HG03439 (cell line): ENCODE results near the gene KCNJ14.

Experiments
- ATAC-seq: cut with Tn5 transposase; IDR thresholded peaks from one replicate; pipeline ENCODE4 v1.9.1; 2021; ENCODE audit warnings: mild to moderate bottlenecking, moderate library complexity; ENCODE audit not compliant: unreplicated experiment

KCNJ14 gene

GRCh38 chr19:48444936-48445200, 10.5 kb upstream of the KCNJ14 start:
- ATAC-seq: no peak

DNA sequence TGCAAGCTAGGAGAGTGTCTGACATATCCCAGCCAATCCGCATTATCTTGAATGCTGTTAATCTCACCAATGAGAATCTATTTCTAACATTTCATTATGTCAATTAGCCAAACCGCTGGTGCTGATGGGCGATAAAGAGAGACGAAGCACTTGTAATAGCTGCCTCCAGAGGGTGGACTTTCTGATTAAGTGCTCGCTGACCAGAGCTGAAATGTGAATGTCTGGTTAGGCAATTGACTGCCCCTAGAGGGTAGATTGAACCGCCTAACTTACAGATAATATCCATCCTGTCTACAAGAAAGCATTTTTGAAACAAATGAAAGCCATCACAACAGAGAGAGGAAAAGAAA, 10.1 kb upstream of the KCNJ14 start:
- peak; percentile 10 for ATAC-seq

DNA sequence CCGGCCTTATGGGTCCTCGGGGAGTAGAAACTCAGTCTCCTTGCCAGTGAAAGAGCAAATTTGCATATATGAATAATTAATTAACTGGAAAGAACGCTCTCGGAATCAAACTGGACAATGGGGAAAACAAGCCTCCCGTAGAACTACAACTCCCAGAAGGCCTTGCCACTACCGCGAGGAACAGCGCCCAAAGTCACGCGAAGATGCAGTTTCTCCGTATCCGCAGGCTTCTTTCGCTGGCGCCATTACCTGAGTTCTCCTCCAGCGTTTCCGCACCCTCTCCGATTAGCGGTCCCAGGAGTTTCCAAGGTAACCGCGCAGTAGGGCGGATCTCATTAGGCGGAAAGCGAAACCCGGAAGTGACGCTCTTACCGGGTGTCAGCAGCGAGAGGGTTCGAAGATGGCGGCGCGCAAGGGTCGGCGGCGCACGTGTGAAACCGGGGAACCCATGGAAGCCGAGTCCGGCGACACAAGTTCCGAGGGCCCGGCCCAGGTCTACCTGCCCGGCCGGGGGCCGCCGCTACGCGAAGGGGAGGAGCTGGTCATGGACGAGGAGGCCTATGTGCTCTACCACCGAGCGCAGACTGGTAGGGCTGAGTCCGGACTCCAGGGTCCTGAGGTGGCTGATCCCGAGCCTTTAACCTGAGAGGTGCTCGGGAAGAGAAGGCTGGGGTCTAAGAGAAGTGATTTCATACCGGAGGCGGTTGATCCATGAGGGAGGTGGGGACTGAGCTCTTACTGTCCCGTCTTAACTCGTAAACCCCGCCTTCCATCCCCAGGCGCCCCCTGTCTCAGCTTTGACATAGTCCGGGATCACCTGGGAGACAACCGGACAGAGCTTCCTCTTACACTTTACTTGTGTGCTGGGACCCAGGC, 9.5 kb upstream of the KCNJ14 start, which contains the start of gene GRWD1:
TSS of gene GRWD1 (plus strand) at position 378 of the 876 bp plus-strand sequence. CDS start at position 401, 23 bp downstream.
- ATAC-seq: peak; percentile 71

DNA sequence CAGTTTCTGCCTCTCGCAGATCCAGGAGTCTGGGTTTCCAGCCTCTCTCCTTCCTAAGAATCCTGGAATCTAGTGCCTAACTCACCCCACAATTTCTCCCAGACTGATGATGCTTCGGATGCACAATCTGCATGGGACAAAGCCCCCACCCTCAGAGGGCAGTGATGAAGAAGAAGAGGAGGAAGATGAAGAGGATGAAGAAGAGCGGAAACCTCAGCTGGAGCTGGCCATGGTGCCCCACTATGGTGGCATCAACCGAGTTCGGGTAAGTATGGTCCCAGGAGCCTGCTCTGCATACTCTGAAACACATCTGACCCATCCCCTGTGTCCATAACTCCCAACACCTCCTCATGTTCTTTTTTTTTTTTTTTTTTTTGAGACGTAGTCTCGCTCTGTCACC, 8.8 kb upstream of the KCNJ14 start:
- no peak for ATAC-seq

DNA sequence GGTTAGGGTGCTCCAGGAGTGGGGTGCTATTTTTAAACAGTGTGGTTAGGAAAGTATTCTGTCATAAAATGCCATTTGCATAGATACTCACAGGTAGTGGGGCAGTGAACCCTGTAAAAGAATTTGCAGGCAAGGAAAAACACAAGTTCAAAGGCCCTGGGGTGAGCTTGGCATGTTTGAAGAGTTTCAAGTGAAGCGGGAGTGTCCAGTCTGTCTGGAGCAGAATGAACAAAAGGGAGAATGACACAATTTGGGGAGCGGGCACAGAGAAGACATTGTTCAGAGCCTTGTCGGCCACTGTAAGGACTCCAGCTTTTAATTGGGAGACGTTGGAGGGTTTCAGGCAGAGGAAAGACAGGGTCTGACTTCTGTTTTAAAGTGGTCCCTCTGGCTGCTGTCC, 6.8 kb upstream of the KCNJ14 start:
- no peak for ATAC-seq

DNA sequence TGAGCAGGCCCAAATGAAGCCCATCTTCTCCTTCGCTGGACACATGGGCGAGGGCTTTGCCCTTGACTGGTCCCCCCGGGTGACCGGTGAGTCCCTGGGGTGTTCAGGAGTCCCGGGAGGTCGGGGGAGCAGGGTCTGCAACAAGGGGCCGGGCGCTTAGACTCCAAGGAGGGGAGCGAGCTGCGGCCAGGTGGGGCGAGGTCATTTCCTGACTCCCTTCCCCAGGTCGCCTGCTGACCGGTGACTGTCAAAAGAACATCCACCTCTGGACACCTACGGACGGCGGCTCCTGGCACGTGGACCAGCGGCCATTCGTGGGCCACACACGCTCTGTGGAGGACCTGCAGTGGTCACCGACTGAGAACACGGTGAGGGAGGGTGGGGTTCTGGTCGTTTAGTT, 4.9 kb upstream of the KCNJ14 start:
- no peak for ATAC-seq

DNA sequence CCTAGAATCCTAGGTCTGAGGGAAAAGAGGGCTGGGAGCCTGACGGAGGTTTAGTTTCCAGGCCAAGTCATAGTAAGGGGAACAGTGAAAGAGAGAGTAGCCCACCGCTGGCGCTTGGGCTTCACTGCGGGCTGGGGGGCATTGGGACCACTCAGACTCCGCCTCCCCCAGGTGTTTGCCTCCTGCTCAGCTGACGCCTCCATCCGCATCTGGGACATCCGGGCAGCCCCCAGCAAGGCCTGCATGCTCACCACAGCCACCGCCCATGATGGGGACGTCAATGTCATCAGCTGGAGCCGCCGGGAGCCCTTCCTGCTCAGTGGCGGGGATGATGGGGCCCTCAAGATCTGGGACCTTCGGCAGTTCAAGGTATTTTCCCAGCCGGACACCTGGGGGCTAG, 4.5 kb upstream of the KCNJ14 start:
- no peak for ATAC-seq

GRCh38 chr19:48451624-48452023, 3.8 kb upstream of the KCNJ14 start:
- ATAC-seq: no peak

DNA sequence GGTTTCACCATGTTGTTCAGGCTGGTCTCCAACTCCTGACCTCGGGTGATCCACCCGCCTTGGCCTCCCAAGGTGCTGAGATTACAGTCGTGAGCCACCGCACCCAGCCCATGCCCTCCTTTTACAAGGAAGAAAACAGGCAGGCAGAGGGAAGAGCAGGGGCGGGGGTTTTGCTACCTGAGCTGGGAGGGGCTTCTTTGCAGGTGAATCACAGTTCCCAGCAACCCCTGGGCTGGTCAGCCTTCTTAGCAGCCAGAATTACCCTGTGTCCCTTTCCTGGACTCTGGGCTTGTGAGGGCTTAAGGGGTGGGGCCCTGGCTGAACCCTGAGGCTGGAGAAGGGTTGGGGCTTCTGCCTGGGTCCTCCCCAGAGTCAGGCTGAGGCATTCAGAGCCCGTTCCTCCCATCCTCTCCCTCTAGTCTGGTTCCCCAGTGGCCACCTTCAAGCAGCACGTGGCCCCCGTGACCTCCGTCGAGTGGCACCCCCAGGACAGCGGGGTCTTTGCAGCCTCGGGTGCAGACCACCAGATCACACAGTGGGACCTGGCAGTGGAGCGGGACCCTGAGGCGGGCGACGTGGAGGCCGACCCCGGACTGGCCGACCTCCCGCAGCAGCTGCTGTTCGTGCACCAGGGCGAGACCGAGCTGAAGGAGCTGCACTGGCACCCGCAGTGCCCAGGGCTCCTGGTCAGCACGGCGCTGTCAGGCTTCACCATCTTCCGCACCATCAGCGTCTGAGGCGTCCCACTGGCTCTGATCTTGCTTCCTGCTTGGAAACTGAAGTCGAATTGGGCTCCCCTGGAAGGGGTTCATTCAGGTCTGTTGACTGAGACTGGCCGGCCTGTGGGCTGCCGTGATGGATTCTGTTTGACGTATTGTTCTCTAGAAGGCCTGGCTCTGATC, 2.8 kb upstream of the KCNJ14 start:
- ATAC-seq: no peak

GRCh38 chr19:48454150-48454730, 1.1 kb upstream of the KCNJ14 start:
- no peak for ATAC-seq

GRCh38 chr19:48455908-48456562, 661 bp downstream of the KCNJ14 start:
- ATAC-seq: no peak

GRCh38 chr19:48456864-48457263, 1.5 kb downstream of the KCNJ14 start:
- no peak for ATAC-seq

GRCh38 chr19:48458016-48458415, 2.6 kb downstream of the KCNJ14 start:
- ATAC-seq: no peak

GRCh38 chr19:48461651-48461981, 6.2 kb downstream of the KCNJ14 start:
- ATAC-seq: no peak

DNA sequence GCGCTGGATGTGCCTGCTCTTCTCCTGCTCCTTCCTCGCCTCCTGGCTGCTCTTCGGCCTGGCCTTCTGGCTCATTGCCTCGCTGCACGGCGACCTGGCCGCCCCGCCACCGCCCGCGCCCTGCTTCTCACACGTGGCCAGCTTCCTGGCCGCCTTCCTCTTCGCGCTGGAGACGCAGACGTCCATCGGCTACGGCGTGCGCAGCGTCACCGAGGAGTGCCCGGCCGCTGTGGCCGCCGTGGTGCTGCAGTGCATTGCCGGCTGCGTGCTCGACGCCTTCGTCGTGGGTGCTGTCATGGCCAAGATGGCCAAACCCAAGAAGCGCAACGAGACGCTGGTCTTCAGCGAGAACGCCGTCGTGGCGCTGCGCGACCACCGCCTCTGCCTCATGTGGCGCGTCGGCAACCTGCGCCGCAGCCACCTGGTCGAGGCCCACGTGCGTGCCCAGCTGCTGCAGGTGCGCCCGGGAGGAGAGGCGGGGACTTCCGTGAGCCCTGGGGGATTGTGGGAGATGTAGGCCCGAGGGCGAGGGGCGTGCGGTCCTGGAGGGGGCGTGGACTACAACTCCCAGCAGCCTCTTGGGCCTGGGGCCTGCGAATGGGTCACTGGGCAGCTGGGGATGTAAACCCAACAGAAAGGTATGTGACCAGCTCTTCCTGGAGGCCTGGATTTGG, 6.7 kb downstream of the KCNJ14 start:
- ATAC-seq: no peak

DNA sequence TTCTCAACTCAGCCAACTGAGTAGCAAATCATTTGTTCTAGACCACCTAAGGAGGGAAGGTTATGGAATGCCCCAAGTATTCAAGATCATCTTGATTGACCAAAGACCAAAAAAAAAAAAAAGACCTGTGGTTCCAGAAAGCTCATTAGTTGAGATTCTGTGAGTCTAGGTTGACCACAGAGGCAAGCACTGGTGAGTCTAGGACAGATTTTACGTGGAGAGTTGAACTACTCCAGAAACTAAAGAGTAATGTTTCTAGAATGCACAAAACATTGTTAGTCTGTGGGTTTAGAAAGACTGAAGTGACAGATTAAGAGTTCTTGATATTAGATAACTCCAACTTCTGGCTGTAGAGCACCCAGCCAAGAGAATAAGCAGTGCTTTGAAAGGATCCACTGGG, 9.8 kb downstream of the KCNJ14 start:
- ATAC-seq: no peak

DNA sequence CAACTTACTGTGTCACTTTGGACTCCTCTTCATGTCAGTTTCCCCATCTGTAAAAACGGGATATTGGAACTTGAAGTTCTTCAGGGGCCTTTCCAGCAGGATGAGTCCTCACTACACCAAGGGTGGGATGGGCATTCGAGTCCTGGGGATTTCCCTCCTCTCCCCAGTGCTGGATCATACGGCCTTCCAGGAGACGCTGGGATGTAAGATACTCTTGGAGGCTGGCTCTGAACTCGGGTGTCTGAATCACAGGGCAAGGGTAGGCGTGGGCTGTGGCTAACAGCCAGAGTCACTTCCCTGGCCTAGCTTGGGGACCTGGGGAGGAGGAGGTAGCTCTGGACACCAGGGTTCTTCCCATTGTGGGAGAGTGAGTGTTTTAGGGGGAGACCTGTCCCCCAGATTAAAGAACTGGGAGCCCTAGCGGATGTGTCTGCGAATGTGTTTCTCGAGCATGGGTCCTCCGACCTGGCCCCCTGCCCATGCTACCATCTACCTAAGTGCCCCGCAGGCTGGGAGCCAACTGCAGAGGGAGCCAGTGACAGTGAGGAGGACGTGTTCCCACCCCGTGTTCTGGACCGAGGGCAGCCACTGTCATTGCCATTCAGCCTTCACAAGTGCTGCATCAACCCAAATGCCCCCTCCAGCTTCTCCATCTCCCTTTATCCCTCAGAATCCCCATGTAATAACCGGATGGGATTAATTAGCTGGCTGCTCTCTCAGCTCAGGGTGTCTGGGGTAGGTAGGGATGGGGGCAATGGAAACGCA, 11.4 kb downstream of the KCNJ14 start:
- no peak for ATAC-seq

DNA sequence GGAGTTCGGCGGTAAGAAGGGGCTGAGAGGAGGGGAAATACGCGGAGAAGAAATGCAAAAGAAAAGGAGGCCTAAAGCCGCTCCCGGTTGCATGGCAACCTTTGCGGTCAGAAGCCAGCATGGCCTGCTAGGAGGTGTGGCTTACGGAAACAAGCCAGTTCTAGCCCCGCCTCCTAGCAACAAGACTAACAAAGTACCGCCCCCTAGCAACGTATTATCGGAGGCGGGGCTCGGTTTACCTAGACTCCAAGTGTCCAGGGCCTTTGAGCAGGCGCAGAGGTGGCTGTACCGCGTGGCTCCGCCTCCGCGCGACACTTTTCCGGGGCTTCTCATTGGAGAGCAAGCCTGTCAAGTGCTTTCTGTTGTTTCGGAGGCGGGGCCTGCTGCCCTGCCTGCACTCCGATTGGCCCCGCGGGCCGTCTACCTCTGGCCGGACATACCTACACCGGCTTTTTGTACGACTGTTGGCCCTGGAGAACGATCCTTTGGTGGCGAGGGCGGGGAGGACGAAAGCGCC, 13.5 kb downstream of the KCNJ14 start:
- peak; percentile 92 for ATAC-seq

DNA sequence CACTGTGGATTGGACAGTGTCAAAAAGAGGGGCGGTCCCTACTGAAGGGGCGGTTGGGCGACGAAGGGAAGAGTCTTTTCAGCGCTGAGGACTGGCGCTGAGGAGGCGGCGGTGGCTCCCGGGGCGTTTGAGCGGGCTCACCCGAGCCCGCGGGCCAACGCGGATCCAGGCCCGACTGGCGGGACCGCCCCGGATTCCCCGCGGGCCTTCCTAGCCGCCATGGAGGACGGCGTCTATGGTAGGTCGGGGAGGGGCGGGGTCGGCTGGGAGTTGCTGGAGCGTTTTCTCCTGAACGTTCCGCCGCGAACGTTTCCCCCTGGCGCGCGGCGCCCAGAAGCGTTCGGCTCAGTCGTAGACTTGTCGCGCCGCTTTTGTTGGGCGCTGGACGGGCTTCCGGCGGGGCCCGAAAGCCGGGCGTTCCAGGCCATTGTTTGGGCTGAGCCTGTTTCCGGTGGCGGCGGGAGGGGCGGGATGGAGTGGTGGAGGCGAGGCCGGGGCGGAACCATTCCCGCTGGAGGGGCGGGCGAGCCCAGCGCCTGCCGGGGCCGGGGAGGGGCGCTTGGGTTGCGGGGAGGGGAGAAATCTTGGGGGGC, 14.0 kb downstream of the KCNJ14 start, which contains the start of gene CYTH2:
TSS of gene CYTH2 (plus strand) at position 81 of the 593 bp plus-strand sequence. CDS start at position 220, 139 bp downstream.
- peak; percentile 3 for ATAC-seq
